ENCODE measurements around the gene DET1.
"Not testable (repeated sequence)": the region's sequence is repeated elsewhere in the genome, so short reads cannot be mapped to it uniquely, and the experiment has no call there.

DET1 gene

GRCh38 chr15:88539441-88539840 is 7.0 kb downstream of the DET1 start:
- no peak for DNase-seq

DNA sequence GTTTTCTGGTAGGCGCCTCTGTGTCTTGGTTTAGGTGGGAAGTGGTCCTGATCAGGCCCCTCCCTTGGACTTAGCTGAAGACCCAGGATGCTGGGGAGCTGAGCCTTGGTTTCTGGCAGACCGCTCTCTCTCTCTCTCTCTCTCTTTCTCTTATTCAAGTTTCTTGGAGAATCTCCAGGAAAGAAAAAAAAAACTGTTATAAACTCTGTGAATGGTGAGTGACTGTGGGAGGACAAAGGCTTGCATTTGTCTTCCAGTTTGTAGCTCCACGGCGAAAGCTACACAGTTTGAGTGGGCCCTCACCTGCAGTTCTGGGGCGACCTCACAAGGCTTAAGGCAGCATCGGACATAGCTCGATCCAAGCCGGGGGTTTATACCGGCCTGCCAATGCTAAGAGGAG is 7.5 kb downstream of the DET1 start:
- no peak for DNase-seq

DNA sequence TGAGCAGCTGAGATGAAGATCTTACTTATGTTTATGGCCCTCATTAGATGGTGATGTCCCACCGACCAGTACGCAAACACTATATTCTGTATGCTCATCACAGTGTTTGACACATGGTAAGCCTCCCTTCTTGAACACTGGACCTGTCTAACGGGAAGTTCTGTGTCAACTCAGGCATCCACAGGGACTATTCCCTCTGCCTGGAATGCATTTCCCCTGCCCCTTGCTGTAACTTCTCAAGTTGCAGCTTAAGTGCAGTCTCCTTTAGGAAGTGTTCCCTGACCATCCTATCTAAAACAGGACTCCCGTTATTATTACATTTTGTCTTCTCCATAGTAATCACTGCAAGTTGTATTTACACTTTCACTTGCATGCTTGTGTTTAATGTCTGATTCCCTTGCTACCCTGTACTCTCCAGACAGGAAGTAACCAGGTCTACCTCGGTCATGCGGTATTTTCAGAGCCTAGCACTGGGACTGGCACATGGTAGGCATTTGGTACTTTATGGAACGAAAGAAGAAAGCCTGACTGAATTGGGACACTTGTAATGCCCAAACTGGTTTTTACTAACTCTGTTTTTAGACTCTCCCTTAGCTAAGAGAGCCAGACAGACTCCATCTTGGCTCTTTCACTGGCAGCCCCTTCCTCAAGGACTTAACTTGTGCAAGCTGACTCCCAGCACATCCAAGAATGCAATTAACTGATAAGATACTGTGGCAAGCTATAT is 8.7 kb downstream of the DET1 start:
- no peak for DNase-seq

DNA sequence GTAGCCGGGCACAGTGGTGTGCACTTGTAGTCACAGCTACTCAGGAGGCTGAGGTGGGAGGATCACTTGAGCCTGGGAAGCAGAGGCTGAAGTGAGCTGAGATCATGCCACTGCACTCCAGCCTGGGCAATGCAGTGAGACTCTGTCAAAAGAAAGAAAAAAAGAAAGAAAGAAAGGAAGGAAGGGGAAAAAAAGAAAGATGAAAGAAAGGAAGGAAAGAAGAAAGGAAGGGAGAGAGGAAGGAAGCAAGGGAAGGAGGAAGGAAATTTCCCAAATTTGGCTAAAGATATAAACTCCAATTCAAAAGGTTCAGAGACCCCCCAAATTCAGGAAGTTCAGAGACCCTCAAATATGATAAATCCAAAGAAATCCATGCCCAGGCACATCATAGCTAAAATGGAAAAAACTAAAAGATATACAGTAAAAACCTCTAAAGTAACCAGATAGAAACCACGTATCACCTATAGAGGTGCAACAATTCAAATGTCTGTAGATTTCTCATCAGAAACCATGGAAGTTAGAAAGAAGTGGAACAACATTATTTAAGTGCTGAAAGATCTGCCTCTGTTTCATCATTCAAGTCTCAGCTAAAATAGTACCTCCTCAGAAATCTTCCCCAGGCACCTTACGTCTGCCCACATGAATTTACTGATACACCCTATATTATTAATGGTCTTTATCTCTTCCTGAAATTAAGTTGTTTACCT is 10.7 kb downstream of the DET1 start:
- DNase-seq: no peak

DNA sequence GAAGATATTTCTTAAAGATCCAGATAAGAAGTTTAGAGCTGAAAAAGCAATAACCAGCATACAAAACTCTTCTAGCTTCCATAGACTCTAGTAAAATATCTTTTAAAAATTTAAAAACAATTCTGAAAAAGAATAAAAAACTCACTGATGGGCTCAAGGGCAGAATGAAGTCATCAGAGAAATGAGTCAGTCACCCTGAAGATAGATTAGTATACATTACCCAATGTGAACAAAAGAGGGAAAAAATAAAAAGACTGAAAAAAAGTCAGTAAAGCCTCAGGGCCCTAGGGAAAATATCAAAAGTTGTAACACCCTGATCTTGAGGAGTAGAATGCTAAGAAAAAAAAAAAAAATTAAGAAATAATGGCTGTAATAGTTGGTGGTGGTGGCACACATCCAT is 11.4 kb downstream of the DET1 start:
- DNase-seq: no peak

- DNase-seq: no peak
Measured at GRCh38 chr15:88533376-88533775, 13.1 kb downstream of the DET1 start.

DNA sequence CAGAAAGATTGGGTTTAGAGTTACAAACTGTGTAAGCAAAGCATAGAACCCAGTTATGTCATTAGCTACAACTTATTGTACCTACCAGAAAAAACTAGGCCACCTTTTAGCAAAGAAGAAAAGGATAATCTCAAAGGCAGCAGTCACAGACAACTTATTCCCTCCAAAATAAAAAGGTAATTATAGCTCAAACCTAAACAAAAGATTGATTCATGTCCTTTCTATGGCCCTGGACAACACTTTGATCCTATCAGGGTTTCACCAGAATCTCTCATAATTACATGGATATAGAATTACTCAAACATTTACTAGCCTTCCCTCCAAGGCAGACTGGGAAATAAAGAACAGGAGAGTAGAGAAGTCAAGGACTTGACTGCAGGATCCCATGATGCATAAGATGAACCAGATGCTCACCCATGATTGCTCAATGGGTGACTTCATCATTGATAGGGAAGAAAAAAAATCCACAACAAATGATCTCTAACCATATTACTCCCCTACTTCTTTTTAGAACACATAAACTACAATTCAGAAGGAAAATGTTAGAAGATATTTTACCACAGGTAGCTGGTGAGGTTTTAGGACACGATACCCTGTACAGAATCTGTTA is 17.4 kb downstream of the DET1 start:
- no peak for DNase-seq

GRCh38 chr15:88526247-88526879 is 20.1 kb downstream of the DET1 start:
- DNase-seq: no peak

GRCh38 chr15:88525418-88525817 is 21.1 kb downstream of the DET1 start:
- no peak for DNase-seq

- DNase-seq: not testable (repeated sequence)
Measured at GRCh38 chr15:88524094-88524493, 22.4 kb downstream of the DET1 start.

DNA sequence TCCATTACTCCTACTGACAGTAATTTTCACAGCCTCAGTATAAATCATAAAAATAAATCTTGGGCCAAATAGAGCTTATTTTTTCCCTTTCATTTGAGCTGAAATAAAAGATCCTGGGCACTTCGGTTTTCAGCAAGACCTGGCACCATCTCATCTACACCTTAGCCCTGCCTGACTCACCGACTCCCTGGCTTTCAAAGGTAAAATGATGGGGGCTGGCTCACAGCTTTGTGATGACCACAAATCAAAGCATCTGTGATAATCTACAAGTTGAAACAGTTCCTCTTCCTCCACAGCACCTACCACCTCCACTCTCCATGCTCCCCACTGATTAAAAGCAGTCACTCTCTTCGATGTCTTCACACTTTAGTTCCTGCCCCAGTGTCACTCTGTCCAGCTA is 27.6 kb downstream of the DET1 start:
- no peak for DNase-seq

- no peak for DNase-seq
Measured at GRCh38 chr15:88513195-88513594, 33.3 kb downstream of the DET1 start.

- no peak for DNase-seq
Measured at GRCh38 chr15:88512601-88513000, 33.9 kb downstream of the DET1 start.

- no peak for DNase-seq
Measured at GRCh38 chr15:88512078-88512477, 34.4 kb downstream of the DET1 start.

DNA sequence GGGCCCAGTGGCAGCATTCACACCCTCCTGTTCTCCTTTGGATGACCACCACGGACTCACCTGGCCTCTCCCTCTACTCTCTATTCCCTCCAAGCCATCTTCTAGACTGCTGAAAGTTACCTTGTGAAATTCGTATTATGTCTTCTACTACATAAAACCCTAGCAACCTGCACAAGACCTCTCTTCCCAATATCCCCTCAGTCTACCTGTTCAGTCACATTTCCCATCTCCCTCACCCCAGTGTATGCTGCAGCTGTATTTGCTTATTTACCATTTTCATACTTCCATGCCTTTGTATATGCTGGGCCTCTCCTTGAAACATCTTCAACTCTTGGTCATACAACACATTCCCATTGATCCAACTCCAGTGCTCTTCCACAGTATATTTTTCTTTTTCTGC is 35.3 kb downstream of the DET1 start:
- no peak for DNase-seq

DNA sequence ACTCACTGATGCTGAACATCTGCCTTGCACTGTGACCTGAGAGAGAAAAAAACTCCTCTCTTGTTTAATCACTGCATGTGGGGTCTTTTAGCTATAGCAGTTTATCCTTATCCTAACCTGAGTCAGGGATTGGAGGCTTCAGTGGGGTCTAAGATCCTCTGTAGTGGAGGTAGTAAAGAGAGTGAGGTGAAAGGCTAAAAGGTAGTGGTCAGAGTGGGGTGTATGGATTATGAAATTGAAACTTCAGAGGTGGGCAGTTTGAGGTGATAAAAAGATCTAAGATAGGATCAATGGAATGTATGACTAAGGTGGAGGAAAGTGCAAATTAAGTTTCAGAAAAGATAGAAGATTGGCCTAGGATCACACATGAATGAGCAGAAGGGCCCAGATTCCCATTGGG is 36.5 kb downstream of the DET1 start:
- no peak for DNase-seq

- no peak for DNase-seq
Measured at GRCh38 chr15:88509321-88509720, 37.2 kb downstream of the DET1 start.

DNA sequence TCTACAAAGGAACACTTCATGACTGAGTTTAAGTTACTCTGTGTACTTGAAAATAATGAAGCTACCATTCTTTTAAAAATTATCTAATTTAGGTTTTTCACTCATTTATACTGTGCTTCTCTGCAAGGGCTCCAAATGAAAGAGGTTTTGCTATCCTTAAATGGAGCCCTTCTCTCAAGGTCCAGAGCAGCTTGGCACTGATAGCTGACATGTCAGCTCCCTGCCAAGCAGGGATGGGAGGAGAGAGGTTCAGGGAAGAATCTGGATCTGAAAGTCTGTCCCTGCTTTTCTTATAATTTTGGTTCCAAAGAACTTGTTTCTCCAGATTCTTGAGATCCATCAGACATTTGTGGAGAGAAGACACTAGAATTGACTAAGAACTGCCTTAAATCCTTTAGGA is 39.9 kb downstream of the DET1 start:
- DNase-seq: no peak

- no peak for DNase-seq
Measured at GRCh38 chr15:88505721-88506120, 40.8 kb downstream of the DET1 start.

GRCh38 chr15:88504445-88504844 is 42.0 kb downstream of the DET1 start:
- no peak for DNase-seq

DNA sequence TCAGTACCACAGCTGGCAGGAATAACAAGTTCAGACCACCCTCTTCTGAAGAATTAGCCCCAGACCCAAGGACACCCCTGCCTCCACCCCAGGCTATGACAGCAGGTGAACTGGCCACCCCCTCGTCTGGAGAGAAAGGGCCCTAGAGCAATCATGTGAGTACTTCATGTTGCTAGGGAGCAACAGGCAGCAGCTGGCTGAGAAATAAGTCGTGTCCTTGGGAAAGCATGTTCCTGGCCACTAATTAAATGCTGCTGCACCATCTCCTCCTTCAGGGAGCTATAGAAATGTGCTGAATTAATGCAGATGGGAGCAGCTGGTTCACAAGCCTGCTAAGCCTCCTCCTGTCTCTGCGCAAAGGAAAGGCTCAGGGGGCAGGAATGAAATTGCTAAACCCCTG is 47.5 kb downstream of the DET1 start:
- DNase-seq: no peak

DNA sequence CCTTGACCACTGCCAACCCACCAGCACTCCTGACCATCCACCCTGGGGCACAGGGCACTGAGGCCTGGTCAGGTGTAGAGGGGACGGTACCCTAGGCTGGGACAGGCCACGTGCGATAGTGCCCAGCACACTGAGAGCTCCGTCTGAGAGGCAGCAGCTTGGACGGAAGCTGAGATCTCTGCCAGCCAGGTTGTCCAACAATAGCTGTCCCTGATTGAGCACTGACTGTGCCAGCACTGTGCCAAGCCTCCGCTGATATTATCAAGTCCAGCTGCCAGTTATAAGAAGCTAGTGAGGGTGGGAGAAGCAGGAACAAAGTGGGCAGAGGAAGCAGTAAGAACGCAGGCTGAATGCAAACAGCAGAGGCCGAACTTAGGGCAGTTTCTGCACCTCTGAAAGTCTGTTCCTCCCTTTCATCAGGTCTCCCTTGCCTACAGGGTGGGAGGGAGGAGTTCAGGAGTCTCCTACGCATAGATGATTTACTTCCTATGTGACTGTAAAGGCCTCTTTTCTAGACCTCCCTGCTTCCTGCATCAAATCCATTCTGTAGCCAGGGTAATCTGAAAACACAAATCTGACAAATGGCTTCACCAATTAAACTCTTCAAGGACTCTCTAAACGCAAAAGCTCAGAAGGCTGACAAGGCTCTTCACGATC is 49.2 kb downstream of the DET1 start:
- no peak for DNase-seq

DNA sequence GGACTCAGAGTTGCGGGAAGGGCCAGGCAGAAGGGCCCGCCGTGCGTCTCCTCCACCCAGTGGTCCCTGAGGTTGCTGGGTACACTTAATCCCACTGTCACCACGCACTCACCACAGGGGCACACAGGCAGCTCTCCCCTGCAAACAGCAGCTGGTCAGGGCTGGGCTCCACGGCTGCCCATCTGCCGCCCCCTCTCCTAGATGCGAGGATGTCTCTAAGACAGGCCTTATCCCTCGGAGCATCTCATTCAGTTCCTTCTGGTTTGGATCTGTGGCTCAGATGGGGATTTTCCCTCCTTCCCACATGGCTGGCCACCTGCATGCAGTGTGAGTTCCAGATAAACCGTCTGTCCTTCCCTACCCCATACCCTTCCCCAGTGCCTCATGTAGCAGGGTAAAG is 52.6 kb downstream of the DET1 start:
- DNase-seq: no peak
